SU-DHL-6 (cell line): Measurements from ENCODE around the gene CHD5.

Experiments used
- H2AFZ ChIP-seq: fragments of 200-600 bp; sonication (generic); 2 replicates; pipeline ENCODE4 v1.6.1; 2014; ENCODE audit warnings: low read depth, mild to moderate bottlenecking, moderate library complexity, mixed read lengths, antibody characterized with exemption, low read length; ENCODE audit not compliant: severe bottlenecking
- H3F3A ChIP-seq: fragments of 200-600 bp; shearing (Covaris generic); 2 replicates; pipeline ENCODE4 v1.6.0; 2016; ENCODE audit warnings: antibody characterized with exemption, mild to moderate bottlenecking; ENCODE audit not compliant: insufficient read depth
- H3K27ac ChIP-seq: fragments of 200-600 bp; sonication (generic); 2 replicates; pipeline ENCODE4 v1.5.1; 2016; ENCODE audit warnings: low read depth, mild to moderate bottlenecking, low read length, moderate library complexity, mixed read lengths
- H3K27me3 ChIP-seq: fragments of 200-600 bp; sonication (generic), shearing (Covaris generic); 2 replicates; pipeline ENCODE4 v1.6.0; 2014; ENCODE audit warnings: mild to moderate bottlenecking, low read length
- H3K36me3 ChIP-seq: fragments of 200-600 bp; sonication (generic); 2 replicates; pipeline ENCODE4 v1.6.1; 2014; ENCODE audit warnings: mild to moderate bottlenecking, low read length, mixed read lengths
- H3K4me2 ChIP-seq: fragments of 300-600, 200-600 bp; shearing (Covaris generic), sonication (generic); 2 replicates; pipeline ENCODE4 v1.6.0; 2014; ENCODE audit warnings: low read length, low read depth, mild to moderate bottlenecking; ENCODE audit not compliant: poor library complexity, severe bottlenecking
- H3K4me3 ChIP-seq: fragments of 200-600 bp; sonication (generic); 2 replicates; pipeline ENCODE4 v1.5.1; 2014; ENCODE audit warnings: antibody characterized with exemption, low read length, mild to moderate bottlenecking, mixed read lengths; ENCODE audit not compliant: insufficient read depth, poor library complexity, severe bottlenecking
- H3K79me2 ChIP-seq: fragments of 200-600 bp; sonication (generic); 2 replicates; pipeline ENCODE4 v1.6.1; 2014; ENCODE audit warnings: mild to moderate bottlenecking, low read length, moderate library complexity; ENCODE audit not compliant: insufficient read depth
- H3K9ac ChIP-seq: fragments of 200-600 bp; sonication (generic); 2 replicates; pipeline ENCODE4 v1.7.0; 2014; ENCODE audit warnings: mild to moderate bottlenecking, low read length
- H3K9me2 ChIP-seq: fragments of 200-600 bp; sonication (generic); replicated peaks from 2 replicates; pipeline ENCODE4 v1.6.1; 2014; ENCODE audit warnings: low read length; ENCODE audit not compliant: insufficient read depth
- H3K9me3 ChIP-seq: fragments of 200-600 bp; sonication (generic); 2 replicates; pipeline ENCODE4 v1.6.1; 2014; ENCODE audit warnings: low read length, mixed read lengths; ENCODE audit not compliant: insufficient read depth
- H4K20me1 ChIP-seq: fragments of 200-600 bp; sonication (generic); 2 replicates; pipeline ENCODE4 v1.6.1; 2014; ENCODE audit warnings: low read depth, mild to moderate bottlenecking, antibody characterized with exemption, low read length, moderate library complexity, mixed read lengths
- EZH2phosphoT487 ChIP-seq: fragments of 200-600 bp; sonication (generic), shearing (Covaris generic); conservative IDR thresholded peaks from 2 replicates; pipeline ENCODE4 v1.6.1; 2018; ENCODE audit warnings: mild to moderate bottlenecking, antibody characterized with exemption, low read length, moderate library complexity, mixed read lengths
- TF ChIP-seq, protein P1 (sequence below): fragments of 200-600 bp; sonication (generic); IDR thresholded peaks from one replicate; pipeline ENCODE4 v1.5.1; 2017; ENCODE audit warnings: antibody characterized with exemption, mild to moderate bottlenecking, low read length, moderate library complexity; ENCODE audit not compliant: insufficient read depth, poor library complexity, severe bottlenecking

The CHD5 gene

DNA sequence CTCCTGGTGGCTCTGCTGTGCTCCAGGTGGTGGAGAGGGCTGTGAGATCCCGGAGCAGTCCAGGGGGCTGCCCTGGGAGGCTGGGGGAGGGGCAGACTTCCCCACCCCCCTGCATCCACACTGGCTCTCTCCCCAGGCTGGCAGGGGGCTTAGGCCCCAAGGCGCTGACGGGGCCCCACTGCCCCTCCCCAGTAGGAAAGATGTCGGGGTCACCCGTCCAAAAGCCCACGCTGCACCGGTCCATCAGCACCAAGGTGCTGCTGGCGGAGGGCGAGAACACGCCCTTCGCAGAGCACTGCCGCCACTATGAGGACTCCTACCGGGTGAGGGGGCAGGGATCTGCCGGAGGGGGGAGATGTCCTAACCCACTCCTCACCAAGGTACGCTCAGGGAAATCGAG lies 31.6 kb upstream of the CHD5 start:
- Histone ChIP-seq H3K27me3 (no peaks in the 10 kb centered on the region), H3K36me3 (no peaks in the 10 kb centered on the region), H3K9me3 (no peaks in the 10 kb centered on the region), H2AFZ (no peak overlapping the region), H3K9ac (no peak overlapping the region), H3K4me3 (no peak overlapping the region), H3F3A (no peaks in the 10 kb centered on the region), H4K20me1 (no peaks in the 10 kb centered on the region), H3K9me2 (no peaks in the 10 kb centered on the region), H3K27ac (no peak overlapping the region), H3K4me2 (no peak overlapping the region), H3K79me2 (no peaks in the 10 kb centered on the region)
- TF ChIP-seq, protein P1, sequence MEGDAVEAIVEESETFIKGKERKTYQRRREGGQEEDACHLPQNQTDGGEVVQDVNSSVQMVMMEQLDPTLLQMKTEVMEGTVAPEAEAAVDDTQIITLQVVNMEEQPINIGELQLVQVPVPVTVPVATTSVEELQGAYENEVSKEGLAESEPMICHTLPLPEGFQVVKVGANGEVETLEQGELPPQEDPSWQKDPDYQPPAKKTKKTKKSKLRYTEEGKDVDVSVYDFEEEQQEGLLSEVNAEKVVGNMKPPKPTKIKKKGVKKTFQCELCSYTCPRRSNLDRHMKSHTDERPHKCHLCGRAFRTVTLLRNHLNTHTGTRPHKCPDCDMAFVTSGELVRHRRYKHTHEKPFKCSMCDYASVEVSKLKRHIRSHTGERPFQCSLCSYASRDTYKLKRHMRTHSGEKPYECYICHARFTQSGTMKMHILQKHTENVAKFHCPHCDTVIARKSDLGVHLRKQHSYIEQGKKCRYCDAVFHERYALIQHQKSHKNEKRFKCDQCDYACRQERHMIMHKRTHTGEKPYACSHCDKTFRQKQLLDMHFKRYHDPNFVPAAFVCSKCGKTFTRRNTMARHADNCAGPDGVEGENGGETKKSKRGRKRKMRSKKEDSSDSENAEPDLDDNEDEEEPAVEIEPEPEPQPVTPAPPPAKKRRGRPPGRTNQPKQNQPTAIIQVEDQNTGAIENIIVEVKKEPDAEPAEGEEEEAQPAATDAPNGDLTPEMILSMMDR: no peak
- TF ChIP-seq EZH2phosphoT487: no peak

DNA sequence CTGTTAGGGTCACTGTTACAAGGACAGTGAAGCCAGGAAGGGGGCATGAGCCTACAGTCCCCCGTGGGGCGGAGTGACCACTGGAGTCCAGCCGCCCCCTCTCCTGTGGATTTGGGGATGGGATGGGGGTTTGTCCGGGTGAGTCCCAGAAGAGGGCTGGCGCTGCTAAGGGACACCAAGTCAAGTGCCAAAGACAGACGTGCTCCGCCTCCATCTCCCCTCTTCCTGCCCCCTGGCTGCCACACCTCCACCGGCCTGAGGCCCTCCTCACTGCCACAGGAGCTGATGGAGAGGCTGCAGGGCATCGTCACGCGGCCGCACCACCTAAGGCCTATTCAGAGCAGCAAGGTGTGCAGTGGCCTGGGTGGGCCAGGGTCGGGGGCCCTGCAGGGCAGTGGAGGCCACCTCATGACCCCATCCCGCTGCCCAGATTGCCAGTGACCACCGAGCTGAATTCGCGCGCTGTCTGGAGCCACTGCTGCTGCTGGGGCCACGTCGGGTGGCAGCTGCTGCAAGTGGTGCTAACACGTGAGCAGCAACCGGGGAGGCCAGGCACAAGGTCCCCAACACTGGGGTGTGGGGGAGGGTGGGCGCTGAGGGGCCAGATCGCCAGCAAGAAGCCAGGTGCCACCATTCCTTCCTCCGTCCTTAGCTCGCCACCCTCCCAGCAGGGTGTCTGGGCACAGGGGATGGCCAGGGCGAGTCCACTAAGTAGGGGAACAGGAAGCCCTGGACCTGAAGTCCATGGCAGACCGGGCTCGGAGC lies 30.7 kb upstream of the CHD5 start:
- no peaks in the 10 kb centered on the region for H3K79me2 ChIP-seq
- no peak overlapping the region for H3K4me2 ChIP-seq
- H3K36me3 ChIP-seq: no peaks in the 10 kb centered on the region
- H3K27ac ChIP-seq: no peak overlapping the region
- H3K9ac ChIP-seq: no peak overlapping the region
- TF ChIP-seq, protein P1: no peak
- no peak for TF ChIP-seq EZH2phosphoT487
- H3K9me3 ChIP-seq: no peaks in the 10 kb centered on the region
- H3K27me3 ChIP-seq: no peaks in the 10 kb centered on the region
- no peaks in the 10 kb centered on the region for H4K20me1 ChIP-seq
- no peaks in the 10 kb centered on the region for H3K9me2 ChIP-seq
- no peaks in the 10 kb centered on the region for H3F3A ChIP-seq
- H2AFZ ChIP-seq: no peak overlapping the region
- no peak overlapping the region for H3K4me3 ChIP-seq

DNA sequence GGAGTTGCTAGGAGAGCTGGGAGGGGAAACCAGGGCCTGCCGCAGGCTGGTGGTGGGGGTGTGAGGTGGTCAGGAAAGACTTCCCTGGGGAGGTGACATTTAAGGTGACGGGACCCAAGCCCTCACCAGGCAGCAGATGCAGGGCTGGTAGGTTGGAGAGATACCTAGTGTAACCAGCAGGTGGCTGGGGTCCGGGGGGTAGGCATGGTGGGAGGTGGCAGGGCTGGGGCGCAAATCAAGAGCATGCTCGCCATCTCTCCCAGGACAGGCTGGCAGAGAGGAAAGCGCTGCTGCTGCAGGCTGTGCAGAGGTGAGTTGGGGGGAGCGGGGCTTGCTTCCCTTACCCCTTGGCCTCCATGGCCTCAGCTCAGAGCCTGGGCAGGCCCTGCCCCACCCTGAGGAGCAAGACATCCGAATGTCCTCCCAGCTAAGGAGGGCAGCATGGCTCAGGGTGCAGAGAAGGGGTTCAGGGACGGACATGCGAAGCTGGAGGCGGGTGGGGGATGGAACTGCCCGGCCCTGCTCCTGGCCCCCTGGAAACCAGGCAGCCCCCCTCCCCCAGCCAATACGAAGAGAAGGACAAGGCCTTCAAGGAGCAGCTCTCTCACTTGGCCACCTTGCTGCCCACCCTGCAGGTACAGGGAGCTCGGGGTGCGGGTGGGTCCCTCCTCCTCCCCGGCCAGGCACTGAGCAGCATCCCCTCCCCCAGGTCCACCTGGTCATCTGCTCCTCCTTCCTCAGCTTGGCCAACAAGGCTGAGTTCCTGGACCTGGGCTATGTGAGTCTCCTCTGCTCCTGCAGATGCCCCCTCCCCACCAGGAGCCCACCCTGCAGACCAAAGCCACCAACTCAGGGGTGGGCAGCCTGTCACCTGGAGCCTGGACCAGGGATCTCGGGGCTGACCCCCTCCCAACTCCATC lies 29.8 kb upstream of the CHD5 start:
- Histone ChIP-seq H3K9ac (no peak overlapping the region), H2AFZ (no peak overlapping the region), H3K79me2 (no peaks in the 10 kb centered on the region), H3K4me3 (no peak overlapping the region), H3K9me2 (no peaks in the 10 kb centered on the region), H3K27me3 (no peaks in the 10 kb centered on the region), H3K4me2 (no peak overlapping the region), H3F3A (no peaks in the 10 kb centered on the region), H3K9me3 (no peaks in the 10 kb centered on the region), H3K36me3 (no peaks in the 10 kb centered on the region), H4K20me1 (no peaks in the 10 kb centered on the region), H3K27ac (no peak overlapping the region)
- no peak for TF ChIP-seq EZH2phosphoT487
